Measurements from ENCODE around the gene BMP2K.

The BMP2K gene

DNA sequence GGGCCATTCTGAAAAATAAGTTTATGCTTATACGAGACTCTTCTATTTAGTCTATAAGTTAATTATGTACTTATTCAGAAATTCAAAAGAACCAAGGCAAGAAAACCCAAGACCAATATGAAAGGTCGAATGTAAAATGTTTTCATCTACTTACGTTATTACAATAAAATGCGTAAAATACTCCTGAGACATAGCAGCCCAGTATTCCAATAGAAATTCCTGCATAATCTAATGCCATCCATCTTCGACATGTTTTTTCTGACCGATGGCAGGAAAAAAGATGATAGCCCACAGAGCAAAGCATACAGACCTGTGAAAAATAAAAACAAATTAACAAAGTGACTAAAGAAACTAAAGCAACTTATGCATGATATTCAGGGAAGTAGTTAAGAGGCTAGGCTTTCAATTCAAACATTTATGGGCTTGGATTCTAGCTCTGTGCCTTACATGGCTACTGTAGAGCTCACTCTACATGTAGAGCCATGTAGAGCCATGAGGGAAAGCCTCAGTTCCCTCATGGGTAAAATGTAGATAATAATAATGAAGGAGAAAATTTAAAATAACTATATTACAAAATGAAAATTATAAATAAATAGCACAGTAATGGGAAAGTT, 154.0 kb downstream of the BMP2K start:
- no peak for DNase-seq (ENCODE audit: low read depth in 2 of 2)

DNA sequence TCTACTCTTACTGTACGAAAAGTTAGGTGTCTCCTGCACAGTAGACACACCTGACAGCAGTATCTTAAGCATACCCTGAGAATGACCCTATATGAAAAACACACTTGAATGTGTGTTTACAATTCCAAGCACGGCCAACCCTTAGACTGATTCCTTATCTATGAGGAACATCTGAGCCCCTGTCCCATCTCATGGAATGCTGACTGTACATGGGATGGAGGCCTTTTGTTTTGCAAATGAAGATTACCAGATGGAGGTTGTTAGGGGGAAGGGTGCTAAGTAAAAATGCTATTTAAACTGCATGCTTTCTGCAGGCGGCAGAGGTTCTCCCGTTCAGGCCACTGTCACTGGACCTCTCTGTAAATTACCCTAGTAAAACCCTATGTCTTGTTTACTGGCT, 160.8 kb downstream of the BMP2K start:
- DNase-seq (ENCODE audit: low read depth in 2 of 2) = no peak

DNA sequence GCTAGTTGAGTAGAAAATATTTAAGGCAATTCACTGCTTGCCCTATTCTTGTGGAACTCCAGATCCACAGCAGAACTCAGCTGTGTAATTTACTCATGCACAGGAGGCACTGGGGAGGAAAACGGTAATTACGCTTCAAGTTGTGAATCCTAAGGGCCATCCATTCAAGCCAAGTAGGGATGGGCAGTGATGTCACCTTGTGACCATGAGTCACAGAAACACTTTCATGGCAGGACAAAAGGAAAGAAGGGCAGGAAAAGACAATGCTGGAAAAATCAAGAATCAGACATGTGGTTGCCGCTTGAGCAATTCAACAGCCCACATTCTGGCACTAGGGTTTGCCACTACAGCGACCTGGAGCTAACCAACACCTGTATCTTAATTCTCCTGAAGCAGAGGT, 161.7 kb downstream of the BMP2K start:
- no peak for DNase-seq (ENCODE audit: low read depth in 2 of 2)

DNA sequence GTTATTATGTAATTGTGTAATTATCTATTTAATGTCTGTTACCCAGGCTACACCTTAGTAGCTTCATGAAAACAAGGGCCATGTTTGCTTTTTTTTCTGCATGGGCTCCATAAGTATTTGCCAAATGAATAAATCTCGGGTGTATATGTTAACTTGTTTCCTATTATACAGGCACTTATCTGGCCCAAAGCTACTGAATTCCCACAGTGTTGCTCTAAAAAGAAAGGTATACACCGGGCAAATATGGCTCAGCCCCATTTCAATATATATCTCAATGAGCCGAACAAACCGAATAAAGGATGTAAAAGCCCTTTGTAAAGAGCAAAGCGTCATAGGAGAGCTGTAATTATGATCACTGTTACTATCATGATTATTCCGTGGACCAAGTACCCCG, 162.3 kb downstream of the BMP2K start:
- no peak for DNase-seq (ENCODE audit: low read depth in 2 of 2)

DNA sequence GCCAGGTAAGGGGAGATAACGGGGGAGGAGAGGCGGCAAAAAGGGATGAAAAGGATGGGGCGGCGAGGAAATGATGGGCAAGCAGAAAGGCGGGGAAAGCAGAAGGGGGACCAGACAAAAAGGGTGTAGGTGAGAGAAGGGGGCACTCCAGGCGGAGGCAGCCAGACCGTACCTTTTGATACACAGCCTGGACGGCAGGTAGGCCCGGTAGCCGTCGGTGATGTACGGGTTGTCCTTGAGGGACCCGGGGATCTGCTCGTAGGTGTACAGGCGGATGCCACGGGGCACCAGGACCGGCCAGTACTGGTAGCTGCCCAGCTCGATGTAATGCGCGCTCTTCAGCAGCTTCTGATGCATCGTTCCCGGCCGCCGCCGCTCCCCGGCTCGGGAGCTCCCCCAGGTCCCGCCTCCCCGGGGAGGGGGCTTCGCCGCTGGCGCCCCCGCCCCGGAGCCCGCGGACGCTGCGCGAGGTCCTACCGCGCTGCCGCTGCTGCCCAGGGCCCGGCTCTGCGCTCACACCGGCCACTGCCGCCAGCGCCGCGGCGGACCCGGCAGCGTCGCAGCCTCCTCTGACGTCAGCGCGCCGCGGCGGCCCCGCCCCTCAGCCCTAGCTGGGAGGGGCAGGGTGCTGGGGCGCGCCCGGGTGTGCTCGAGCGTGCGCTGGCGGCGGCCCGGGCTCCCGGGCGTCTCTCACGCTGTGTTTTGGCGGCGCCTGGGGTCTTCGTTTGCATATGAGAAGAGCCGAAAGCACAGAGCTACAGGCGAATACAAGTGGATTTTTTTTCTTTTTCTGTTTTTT, 162.9 kb downstream of the BMP2K start, which contains the start of gene PAQR3:
Gene PAQR3, minus strand, starts transcription at position 571 of the 799 bp plus-strand sequence. Its CDS starts 214 bp downstream, at position 357.
- peak; percentile 76 to 82 for DNase-seq (ENCODE audit: low read depth in 2 of 2)

DNA sequence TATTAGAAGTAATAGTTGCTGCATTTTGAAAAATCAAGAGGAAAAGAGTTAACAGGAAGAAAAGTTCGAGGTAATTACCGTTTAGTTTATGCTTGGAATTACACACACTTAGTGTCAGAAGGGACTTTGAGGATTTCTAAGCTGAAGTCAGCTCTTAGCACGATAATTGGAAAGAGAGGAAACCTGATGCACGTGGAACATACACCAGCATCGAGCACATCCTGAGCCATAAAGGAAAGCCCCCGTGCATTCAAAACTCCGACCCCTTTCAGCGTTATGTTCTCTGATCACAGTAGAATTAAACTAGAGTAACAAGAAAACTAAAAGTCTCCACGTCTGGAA, 163.5 kb downstream of the BMP2K start:
- no peak for DNase-seq (ENCODE audit: low read depth in 2 of 2)

DNA sequence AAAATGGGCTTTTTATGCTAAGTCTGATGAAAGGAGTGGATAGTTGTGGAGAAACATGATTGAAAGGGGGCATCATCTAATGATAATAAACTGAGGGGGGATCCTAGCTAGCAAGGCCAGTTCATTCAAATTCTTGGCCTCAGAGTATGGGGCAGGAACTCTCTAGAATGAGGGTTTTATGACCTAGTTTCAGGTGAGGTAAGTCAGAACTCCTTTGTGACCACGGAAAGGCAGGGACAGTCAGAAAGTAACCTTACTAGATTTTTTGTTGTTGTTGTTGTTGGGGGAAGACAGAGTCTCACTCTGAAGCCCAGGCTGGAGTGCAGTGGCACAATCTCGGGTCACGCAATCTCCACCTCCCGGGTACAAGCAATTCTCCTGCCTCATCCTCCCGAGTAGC, 164.6 kb downstream of the BMP2K start:
- DNase-seq (ENCODE audit: low read depth in 2 of 2) = no peak

DNA sequence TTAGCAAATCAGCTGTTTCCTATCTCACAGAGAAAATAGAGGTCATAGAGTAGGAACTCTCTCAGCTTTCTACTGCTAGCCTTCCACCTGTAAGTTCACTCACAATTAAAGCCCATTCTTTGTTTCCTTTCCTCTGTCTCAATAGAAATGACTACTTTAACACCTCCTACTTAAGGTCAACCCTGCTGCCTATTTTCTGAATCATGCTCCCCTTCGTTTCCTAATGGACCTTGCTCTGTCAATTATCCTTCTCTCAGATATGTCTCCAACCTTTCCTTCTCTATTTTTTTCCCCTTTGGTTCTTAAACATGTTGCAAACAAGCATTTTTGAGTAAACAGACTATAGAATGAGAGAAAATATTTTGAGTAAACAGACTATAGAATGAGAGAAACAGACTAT, 168.2 kb downstream of the BMP2K start:
- no peak for DNase-seq (ENCODE audit: low read depth in 2 of 2)

DNA sequence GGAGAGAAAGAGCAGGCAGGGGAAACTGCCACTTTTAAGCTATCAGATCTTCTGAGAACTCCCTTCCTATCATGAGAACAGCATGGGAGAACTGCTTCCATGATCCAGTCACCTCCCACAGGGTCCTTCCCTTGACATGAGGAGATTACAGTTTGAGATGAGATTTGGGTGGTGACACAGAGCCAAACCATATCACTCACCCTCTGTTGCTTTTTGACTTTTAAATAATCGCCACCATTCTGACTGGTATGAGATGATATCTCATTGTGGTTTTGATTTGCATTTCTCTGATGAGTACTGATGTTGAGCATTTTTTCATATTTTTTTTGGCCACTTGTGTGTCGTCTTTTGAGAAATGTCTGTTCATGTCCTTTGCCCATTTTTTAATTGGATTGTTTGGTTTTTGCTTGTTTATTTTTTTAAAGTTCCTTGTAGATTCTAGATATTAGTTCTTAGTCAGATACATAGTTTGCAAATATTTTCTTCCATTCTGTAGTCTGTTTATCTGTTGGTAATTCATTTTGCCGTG, 169.6 kb downstream of the BMP2K start:
- DNase-seq (ENCODE audit: low read depth in 2 of 2) = no peak

DNA sequence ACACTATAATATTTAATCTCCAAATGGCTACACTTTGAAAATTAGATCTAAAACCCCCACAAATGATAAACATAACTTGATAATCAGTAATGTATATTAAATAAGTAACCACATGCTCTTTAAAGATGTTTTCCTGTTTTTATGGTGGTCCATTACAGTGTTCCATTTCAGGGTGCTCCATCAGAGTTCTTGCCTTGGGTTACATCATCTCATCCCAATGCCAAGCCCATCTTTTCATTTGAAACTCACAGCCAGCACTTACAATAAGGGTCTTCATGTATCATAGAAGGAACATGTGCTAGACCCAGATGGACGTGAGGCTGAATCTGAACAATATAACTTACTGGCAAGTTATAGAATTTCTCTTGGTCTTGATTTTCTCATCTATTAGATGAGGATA, 173.6 kb downstream of the BMP2K start:
- no peak for DNase-seq (ENCODE audit: low read depth in 2 of 2)

DNA sequence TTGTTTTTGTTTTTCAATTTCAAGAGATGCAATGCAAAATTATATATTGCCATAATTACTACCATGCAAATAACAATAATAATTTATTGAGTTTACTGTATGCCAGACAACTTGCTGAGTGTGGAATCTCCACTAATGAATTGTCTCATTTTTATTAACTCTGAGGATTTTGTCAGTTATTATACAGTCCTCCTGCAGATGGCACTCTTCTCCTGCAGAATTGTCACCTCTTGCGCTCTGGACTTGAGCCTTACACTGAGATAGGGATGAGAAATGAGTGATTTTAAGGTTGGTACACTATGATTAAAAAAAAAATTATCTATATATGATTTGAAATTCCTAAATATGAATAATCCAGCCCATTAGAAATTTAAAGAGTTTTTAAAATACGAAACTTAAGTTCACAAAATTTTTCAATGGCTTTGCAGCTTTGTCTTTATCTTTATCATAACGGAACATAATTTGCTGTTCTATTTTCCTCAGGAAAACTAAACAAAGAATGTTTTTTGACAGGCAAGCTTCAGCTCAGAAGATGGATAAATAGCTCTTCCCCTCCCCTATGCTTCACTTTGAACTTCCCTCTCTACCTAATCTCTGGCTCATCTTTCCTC, 175.8 kb downstream of the BMP2K start:
- no peak for DNase-seq (ENCODE audit: low read depth in 2 of 2)

DNA sequence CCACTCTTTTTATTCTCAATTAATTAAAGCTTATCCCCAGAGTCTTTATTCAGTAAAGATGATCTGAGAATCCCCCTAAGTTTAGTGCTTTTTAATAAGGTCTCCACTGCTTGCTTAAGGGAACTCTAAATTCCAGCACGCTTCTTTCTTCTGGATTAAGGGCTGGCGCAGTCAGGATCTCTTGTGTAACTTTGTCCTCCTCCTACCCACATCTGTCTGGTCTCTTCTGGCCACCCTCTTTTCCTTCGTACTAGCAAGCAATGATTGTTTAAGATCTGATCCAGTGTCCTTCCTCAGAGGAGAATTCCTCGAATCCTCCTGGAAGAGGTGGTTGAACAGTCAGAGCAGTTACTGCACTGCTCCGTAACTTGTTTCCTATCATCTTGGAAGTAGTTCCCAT, 177.1 kb downstream of the BMP2K start:
- DNase-seq (ENCODE audit: low read depth in 2 of 2) = no peak

DNA sequence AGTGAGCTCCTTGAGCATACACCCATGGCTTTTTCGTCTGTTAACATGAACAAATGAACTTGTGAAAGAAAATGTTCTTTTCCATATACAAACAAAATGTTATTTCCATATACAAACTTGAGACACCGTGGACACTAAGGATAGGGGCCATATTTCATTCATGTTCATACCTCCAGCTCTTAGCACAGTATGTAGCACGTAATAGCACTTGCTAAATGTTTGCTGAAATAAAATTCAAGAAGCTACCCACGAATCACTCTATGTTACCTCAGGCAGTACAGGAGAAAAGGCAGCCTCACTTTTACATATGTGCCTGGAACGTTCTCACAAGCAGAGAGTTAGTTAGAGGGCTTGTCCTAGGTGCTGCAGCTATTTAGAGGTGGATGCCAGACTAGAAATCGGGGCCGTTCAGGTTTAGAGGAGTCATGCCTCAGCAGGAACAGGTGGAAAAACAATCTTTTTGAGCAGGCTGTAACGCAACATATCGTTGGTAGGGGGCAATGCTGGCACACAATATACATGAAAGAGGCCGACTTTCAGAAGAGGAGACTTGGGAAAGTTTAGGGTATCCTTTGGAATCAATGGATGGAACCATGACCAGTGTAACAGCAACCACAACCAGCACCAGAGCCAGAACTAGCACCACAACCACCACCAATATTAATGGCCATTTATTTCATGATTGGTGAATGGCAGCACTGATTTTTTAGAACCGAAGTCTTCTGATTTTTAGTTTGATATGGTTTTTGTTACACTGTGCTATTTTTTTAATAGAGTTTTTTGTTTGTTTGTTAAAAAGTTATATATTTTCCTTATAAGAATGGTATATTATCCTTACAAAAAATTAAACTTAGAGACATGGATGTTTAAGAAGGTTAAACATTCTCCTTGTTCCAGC, 177.9 kb downstream of the BMP2K start:
- DNase-seq (ENCODE audit: low read depth in 2 of 2) = no peak

DNA sequence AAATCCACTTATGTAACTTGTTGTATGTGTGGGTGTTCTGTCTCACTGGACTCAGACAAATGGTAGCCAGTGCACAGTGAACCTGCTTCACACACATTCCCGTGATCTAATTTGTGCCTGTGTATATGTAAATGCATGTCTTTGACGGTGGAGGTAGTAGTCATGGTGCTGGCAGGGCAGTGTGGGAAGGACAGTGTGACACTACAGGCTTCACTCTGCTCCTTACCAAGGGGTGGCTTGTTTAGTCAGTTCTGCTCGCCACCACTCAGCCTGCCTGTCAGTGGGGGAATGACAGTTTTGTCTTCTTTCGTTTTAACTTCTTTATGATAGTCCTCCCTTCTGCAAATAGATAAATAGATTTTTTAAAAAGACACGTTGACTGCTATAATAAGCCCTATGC, 180.8 kb downstream of the BMP2K start:
- no peak for DNase-seq (ENCODE audit: low read depth in 2 of 2)

DNA sequence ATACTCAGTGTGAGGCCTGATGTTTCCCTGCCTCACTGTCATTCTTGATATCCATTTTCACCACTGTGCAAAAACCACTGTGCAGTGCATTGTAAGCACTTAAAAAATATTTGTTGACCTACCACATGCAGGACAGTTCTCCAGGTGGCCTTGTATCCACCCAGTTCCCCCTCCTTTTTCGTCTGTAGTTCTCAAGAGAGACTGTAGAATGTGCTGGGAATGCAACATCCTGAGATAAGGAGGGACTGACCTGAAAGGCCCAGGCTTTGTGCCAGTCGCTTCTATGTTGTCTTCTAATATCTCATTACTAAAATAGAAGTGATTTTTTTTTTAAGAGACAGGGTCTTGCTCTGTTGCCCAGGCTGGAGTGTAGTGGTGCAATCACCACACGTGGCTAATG, 184.8 kb downstream of the BMP2K start:
- DNase-seq (ENCODE audit: low read depth in 2 of 2) = no peak

Measured in stimulated activated CD4-positive, alpha-beta T cell treated with anti-CD3 and anti-CD28 coated beads, Interleukin-4, amount 100 ng/mL, for 48 hours (primary cell).